Measurements from ENCODE around the gene MGA. TPM values are rescaled to one million over a fixed set of nuclear protein-coding genes. Genes with fewer than 3 reads are reported as not detected.

The MGA gene
- total and polyA plus RNA-seq, 2 of the 8 experiments (the other 6 are each of a cell fraction or from before 2014, with no cell fraction given): 7.6 to 53.2 TPM

- Histone ChIP-seq H3K9ac (replicated peaks in 1 of 4; ENCODE audit: extremely low read depth in 1 of 4, low read depth in 3 of 4, low read length in 3 of 4) (no peak overlapping the region), H3K27ac (ENCODE audit: low read depth, low read length) (no peak overlapping the region), H4K5ac (ENCODE audit: insufficient read length, low read depth, low read length) (no peak overlapping the region), H3K23ac (ENCODE audit: insufficient read length) (no peak overlapping the region), H2AK5ac (ENCODE audit: low read depth, low read length) (no peak overlapping the region), H3K4me3 (ENCODE audit: extremely low read depth in 1 of 4, insufficient read depth in 2 of 4, low read depth in 3 of 4, low read length in 4 of 4) (no peak overlapping the region), H3K56ac (replicated peaks; ENCODE audit: insufficient read length, low read depth, low read length) (no peak overlapping the region), H3K36me3 (ENCODE audit: control insufficient read depth in 2 of 4, insufficient read depth in 4 of 4, low read length in 3 of 4) (peaks cover 0 to 3% (median 1%) of the 10 kb centered on the region in 4 experiments; a peak in 5 of 8 replicates), H3K9me3 (ENCODE audit: insufficient read depth in 2 of 2, low read depth in 1 of 2, low read length in 1 of 2) (no peaks in the 10 kb centered on the region), H2BK20ac (ENCODE audit: low read length) (no peak overlapping the region), H2AFZ (ENCODE audit: low read length) (no peak overlapping the region), H3K23me2 (ENCODE audit: low read depth, low read length) (no peaks in the 10 kb centered on the region), H4K8ac (ENCODE audit: extremely low read depth, insufficient read depth, low read length) (no peak overlapping the region), H2BK120ac (replicated peaks; ENCODE audit: low read depth, low read length) (no peak overlapping the region), H2BK15ac (ENCODE audit: low read length) (no peak overlapping the region), H4K91ac (replicated peaks; ENCODE audit: insufficient read length, low read length) (no peak overlapping the region), H3K14ac (ENCODE audit: insufficient read length) (no peak overlapping the region), H3K18ac (ENCODE audit: extremely low read depth, low read length) (no peak overlapping the region), H2BK5ac (ENCODE audit: low read depth, low read length) (no peak overlapping the region), H4K20me1 (replicated peaks in 1 of 2; ENCODE audit: control insufficient read depth in 1 of 2, insufficient read depth in 2 of 2, low read length in 2 of 2) (peaks cover 0 to 1% of the 10 kb centered on the region in 2 experiments), H3K79me1 (ENCODE audit: low read depth, low read length) (no peaks in the 10 kb centered on the region), H3K27me3 (replicated peaks in 1 of 4; ENCODE audit: control insufficient read depth in 3 of 4, extremely low read depth in 1 of 4, insufficient read depth in 3 of 4, low read length in 3 of 4) (no peaks in the 10 kb centered on the region), H3K4me2 (ENCODE audit: insufficient read depth in 1 of 2, low read depth in 2 of 2, low read length in 2 of 2) (no peak overlapping the region), H3K4ac (replicated peaks; ENCODE audit: insufficient read length, low read depth, low read length) (no peak overlapping the region), H2BK12ac (ENCODE audit: low read depth, low read length) (no peak overlapping the region), H3K79me2 (ENCODE audit: control insufficient read depth in 1 of 2, insufficient read depth in 2 of 2, low read length in 2 of 2) (no peaks in the 10 kb centered on the region), H3K4me1 (replicated peaks in 1 of 4; ENCODE audit: control insufficient read depth in 3 of 4, insufficient read depth in 4 of 4, low read length in 3 of 4) (no peaks in the 10 kb centered on the region; a peak in 2 of 7 replicates)
- DNase-seq (ENCODE audit: low read depth in 1 of 2, low spot score in 2 of 2): no peak
- TF ChIP-seq CREB1 (IDR thresholded peaks at IDR 0.05) (no peak), ASH2L (IDR thresholded peaks at IDR 0.05; ENCODE audit: low read length) (no peak), ZNF274 (IDR thresholded peaks at IDR 0.05; ENCODE audit: borderline replicate concordance, extremely low read depth, low read length) (no peak), POLR2AphosphoS5 (IDR thresholded peaks at IDR 0.05; ENCODE audit: low read depth, low read length) (no peak), POLR2A (IDR thresholded peaks at IDR 0.05; ENCODE audit: control extremely low read depth in 1 of 2, low read depth in 2 of 2, low read length in 2 of 2) (no peak), GTF2F1 (IDR thresholded peaks at IDR 0.05; ENCODE audit: borderline replicate concordance, low read depth, low read length) (no peak), FOSL1 (IDR thresholded peaks at IDR 0.05; ENCODE audit: insufficient read depth, low read depth, low read length) (no peak), SRF (IDR thresholded peaks at IDR 0.05; ENCODE audit: low read depth, low read length) (no peak), TBP (IDR thresholded peaks at IDR 0.05; ENCODE audit: low read depth, low read length) (no peak)
- TF ChIP-seq, protein P1, sequence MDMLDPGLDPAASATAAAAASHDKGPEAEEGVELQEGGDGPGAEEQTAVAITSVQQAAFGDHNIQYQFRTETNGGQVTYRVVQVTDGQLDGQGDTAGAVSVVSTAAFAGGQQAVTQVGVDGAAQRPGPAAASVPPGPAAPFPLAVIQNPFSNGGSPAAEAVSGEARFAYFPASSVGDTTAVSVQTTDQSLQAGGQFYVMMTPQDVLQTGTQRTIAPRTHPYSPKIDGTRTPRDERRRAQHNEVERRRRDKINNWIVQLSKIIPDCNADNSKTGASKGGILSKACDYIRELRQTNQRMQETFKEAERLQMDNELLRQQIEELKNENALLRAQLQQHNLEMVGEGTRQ (IDR thresholded peaks at IDR 0.05; ENCODE audit: low read length): no peak
- ChIA-PET POLR2A (ENCODE audit: partially characterized antibody) (interaction anchor here (4.2 kb wide), 1 partner anchor 40 kb away, joined by 23 read pairs; the partner anchor contains the start of gene MAPKBP1), CTCF (ENCODE audit: partially characterized antibody) (interaction anchor here (0.5 to 13.7 kb wide), 18 partner anchors 8 to 1786 kb away, joined by 3 to 283 read pairs (median 4); partner anchors contain the start of gene MAPKBP1)
- no peak for FAIRE-seq
- WGBS, 2 experiments (ENCODE audit: extremely low coverage in 1 of 2, insufficient coverage in 1 of 2, insufficient read length in 1 of 2, insufficient replicate concordance in 2 of 2, low coverage in 1 of 2, low lambda C conversion rate in 2 of 2, missing lambda C conversion rate in 1 of 2): 92% methylated on average over 8 of the region's 8 CpGs; no CpG with 5 or more reads in 1 of the 2 experiments
Measured at GRCh38 chr15:41813426-41813825, 153.2 kb downstream of the MGA start.

Data from H1 (cell line).